PC-3 (cell line): Measurements from ENCODE around the gene XPO5.

Source experiments
- CTCF ChIP-seq: fragments of 300-600 bp; sonication (generic); conservative IDR thresholded peaks from 2 replicates; pipeline ENCODE4 v1.5.1; 2017; ENCODE audit warnings: antibody characterized with exemption, low read depth, mild to moderate bottlenecking, low read length
- EZH2phosphoT487 ChIP-seq: fragments of 300-600 bp; sonication (generic); IDR thresholded peaks from 2 replicates; pipeline ENCODE4 v1.6.1; 2018; ENCODE audit warnings: mild to moderate bottlenecking, antibody characterized with exemption, low read length, borderline replicate concordance

- TF ChIP-seq EZH2phosphoT487: no peak
- peak; percentile 34; the same call in 1 of the 2 replicates for TF ChIP-seq CTCF
Observed at GRCh38 chr6:43575772-43576551, at the start of gene XPO5, which contains the start of gene POLH.
